Kidney capillary endothelial cell (primary cell): ENCODE measurements around the gene WDR72.
"Not testable (repeated sequence)": the region's sequence is repeated elsewhere in the genome, so short reads cannot be mapped to it uniquely, and the experiment has no call there.

Source experiments
- DNase-seq: peaks from one replicate; pipeline ENCODE4 v3.0.0-alpha.2; 2018; ENCODE audit warnings: low spot score

WDR72 gene

DNA sequence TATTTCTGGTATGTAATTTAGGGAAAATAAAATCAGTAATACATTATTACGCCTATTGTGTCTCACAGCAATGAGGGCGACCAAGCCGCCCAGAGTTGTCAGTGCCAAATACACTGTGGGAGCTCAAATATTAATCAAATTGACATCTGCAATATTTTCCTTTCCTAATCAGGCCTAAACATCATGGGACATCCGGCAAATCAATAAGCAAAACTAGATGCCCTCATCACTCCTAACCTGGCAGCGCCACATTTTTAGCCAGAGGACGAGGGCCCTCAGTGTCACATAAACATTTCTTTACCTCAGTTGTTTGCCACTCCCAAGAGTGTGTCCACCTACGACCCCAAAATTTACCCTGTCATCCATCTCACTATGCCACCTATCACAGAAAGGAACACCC, 64.1 kb downstream of the WDR72 start:
- DNase-seq, result no peak

DNA sequence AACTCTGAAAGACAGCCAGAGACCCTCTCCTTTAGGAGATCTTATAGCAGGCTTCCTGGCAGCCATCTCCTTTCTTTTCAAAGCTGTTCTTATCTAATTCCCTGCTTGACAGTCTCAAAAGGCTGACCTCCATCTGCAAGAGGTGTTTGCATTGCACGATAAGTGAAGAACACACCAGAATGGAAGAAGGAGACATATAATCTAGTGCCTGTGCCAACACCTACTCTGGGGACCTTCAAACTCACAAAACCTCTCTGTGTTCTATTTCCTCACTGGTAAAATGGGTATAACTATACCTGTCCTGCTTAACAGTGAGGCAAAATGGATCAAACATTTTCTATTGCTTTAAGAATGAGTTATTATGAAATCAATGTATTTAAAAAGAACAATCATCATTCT, 65.0 kb downstream of the WDR72 start:
- no peak for DNase-seq

- no peak for DNase-seq
Measured at GRCh38 chr15:53693729-53694475, 65.6 kb downstream of the WDR72 start.

DNA sequence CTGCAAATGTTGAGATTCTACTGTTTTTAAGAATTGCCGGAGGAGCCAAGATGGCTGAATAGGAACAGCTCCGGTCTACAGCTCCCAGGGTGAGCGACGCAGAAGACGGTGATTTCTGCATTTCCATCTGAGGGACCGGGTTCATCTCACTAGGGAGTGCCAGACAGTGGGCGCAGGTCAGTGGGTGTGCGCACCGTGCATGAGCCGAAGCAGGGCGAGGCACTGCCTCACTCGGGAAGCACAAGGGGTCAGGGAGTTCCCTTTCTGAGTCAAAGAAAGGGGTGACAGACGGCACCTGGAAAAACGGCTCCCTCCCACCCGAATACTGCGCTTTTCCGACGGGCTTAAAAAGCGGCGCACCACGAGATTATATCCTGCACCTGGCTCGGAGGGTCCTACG, 75.3 kb downstream of the WDR72 start:
- not testable (repeated sequence) for DNase-seq

DNA sequence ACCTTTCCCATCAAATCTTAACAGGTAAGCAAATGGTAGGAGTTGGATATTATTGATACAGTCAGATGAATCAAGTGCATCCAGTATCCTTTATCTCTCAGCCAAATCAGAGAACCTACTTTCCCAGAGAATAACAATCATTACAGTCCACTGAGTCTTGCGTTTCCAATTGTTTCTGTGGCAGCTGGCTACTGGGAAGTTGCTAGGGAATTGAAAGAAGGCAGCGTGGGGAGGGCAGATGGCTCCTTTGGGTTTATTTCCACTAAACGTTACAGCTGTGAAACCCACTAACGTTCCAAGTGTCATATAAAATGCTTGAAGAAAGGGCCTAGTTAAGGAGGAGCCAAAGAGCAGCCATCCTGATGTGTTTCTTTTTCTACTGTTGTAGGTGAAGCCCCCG, 78.4 kb downstream of the WDR72 start:
- DNase-seq, result no peak

GRCh38 chr15:53675832-53676231, 83.6 kb downstream of the WDR72 start:
- no peak for DNase-seq

GRCh38 chr15:53671545-53671944, 87.9 kb downstream of the WDR72 start:
- DNase-seq, result no peak

DNA sequence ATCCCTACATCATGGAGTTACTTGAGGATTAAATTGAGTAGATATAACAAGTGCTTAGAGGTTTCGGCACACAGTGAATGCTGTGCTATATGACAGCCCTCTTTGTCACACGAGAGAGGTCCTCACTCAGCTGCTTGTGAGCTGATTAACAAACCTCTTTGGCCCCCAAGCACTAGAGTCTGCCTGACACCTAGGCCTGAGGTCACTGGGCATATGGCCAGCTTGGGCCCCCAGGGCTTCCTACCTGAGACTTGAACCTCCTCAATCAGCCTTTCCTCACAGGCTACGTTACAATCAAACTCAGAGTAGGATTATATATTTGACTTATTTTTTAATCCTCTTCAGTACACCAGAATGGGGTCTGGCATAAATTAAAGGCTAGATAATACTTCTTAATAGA, 88.8 kb downstream of the WDR72 start:
- no peak for DNase-seq

GRCh38 chr15:53665930-53666329, 93.5 kb downstream of the WDR72 start:
- no peak for DNase-seq

DNA sequence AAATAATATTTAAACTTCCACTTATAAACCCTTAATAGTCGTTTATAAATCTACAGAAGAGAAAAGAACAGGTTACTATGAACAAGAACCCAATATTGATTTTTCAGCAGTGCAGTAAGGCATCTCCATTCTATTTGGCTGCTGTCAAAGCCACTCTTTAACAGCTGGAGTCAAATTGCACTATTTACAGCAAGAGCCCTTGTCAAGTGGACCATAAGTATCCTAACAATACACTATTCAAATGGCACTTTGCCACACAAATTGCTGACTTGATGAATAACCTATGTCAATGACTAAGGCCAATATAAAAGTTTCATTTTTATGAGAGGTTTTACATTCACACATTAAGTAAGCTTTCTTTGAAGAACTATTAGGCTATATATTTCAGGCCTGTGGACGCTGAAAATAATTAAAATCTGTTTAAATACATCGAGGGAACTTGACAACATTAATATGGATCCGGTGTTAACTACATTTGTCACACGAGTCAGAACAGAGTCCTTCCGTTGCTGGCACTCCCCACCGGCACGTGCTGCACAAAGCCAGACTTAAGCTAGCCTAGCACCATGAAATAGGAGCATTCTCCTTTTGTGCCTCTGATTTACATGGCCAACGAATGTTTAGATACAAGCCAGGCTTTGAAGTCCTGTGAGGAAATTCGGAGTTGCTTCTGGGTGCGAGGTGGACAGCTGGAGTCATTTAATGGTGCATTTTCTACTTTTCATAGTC, 100.5 kb downstream of the WDR72 start:
- no peak for DNase-seq

GRCh38 chr15:53658255-53658654, 101.2 kb downstream of the WDR72 start:
- no peak for DNase-seq

- DNase-seq, result no peak
Measured at GRCh38 chr15:53648934-53649333, 110.5 kb downstream of the WDR72 start.

- no peak for DNase-seq
Measured at GRCh38 chr15:53644660-53645059, 114.8 kb downstream of the WDR72 start.

GRCh38 chr15:53634517-53635106, 124.9 kb downstream of the WDR72 start:
- DNase-seq, result no peak

DNA sequence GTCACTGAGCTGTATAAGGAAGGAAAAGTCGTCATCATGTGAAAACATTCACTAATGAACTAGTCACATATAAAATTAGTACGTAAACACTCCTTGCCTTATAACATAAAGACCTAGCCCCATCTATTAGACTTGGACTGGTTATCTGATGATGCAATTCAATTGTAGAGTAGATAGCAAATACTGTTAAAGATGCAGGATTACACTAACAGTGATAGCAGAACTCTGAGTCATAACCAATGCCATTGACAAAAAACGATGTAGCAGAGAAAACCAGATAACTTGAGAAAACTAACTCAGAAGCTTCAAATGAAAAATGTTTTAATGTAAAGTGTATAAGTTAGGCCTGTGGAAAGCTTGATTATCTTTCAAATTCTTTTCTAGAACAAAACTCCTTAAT, 132.2 kb downstream of the WDR72 start:
- no peak for DNase-seq

GRCh38 chr15:53625962-53626845, 133.3 kb downstream of the WDR72 start:
- no peak for DNase-seq

GRCh38 chr15:53625260-53625659, 134.2 kb downstream of the WDR72 start:
- DNase-seq, result no peak

DNA sequence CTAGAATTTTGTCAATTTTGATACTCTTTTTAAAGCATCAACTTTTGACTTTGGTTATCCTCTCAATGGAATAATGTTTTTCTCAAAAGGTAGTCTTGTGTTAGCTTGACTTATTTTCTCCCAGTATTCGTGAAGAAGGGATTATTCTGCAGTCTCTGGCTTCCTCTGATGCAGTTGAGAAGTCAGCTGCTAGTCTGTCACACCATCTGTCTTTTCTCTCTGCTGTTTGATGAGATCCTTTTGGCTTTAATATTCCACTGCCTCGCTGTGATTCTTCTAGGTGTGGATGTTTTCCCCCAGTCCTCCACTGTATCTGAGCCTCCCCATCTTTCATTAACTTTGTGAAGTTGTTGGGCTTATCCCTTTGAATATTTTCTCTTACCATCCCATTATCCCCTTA, 141.0 kb downstream of the WDR72 start:
- DNase-seq, result no peak

DNA sequence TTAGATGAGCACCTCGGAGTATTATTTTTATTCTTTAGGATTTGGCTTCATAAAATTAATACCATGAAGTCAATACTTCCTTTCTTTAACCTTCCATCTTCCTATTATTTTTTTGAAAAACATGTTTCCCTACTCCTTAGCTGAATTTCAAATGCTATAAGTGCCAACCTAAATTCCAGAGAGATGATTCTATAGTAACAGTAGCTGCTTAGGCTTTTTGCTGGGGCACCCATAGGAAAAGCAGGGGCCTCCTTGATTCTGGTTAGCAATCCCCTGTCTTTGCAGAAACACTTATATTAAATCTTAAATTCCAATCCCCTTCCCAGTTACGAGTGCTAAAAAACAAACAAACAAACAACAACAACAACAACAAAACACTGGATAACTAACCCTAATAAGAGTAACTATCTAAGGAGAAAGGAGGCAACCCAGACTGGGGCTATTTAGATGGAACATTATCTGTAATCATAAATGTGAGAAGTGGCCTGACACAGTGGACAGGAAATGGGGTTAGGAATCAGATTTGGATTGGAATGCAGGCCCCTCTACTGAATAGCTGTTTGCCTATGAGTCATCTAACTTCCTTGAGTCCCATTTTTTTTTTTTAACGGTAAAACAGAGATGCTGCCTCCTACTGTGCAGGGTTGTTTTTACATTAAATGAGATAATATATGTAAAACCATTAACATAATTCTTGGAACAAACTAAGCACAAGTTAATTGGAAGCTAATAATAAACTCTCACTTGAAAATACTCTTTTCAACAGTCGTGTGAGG, 148.1 kb downstream of the WDR72 start:
- DNase-seq, result peak; percentile 89

DNA sequence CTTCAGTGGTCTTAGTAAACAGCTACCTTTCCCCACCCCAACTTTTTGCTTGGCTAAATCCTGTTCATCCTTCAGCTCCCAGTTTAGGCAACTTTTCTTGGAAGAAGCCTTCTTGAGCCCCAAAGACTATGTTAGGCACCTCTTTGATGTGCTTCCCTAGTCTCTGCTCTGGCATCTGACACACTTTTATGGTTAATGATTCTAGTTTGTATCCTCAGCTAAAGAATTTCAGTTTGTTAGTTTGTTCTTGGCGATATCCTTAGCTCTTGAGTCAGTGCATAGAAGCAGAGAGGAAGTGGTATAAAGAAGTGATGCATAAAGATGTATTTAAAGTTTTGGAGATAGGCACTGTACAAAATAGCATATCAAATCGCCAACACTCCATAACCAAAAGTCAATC, 168.4 kb downstream of the WDR72 start:
- no peak for DNase-seq

DNA sequence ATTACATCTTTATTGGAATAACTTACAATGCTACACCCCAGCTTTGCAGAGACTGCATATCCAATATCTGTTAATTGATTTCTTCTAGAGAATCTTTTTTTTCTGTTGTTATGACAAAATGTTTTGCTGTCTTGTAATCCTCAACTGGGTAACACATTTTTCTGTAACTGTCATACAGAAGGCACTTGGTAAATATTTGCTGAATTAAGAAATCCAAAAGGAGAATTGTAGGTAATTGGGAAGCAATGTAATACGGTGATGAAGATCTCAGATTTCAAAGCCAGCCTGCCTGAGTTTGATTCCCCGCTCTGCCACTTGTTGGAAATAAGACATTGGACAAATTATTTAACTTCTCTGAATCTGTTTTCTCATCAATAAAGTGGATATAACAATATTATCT, 169.1 kb downstream of the WDR72 start:
- no peak for DNase-seq
